ENCODE measurements around the gene EIF4G1. TPM values are rescaled to one million over a fixed set of nuclear protein-coding genes. Genes with fewer than 3 reads are reported as not detected.

EIF4G1 gene
- total RNA-seq, 1 donor from 2014 or later = 341 TPM

DNA sequence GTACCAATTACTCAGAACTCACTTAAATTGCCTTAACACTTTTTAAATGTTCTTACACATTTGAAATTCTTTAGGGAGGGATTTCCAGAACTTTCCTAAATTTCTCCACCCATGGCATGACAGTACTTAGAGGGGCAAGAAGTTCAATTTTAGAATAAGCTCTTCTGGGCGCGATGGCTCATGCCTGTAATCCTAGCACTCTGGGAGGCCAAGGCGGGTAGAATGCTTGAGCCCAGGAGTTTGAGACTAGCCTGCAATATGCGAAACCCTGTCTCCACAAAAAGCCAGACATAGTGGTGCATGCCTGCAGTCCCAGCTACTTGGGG lies 33.6 kb downstream of the EIF4G1 start:
- no peak for ATAC-seq
- DNase-seq (ENCODE audit: low spot score) = no peak

DNA sequence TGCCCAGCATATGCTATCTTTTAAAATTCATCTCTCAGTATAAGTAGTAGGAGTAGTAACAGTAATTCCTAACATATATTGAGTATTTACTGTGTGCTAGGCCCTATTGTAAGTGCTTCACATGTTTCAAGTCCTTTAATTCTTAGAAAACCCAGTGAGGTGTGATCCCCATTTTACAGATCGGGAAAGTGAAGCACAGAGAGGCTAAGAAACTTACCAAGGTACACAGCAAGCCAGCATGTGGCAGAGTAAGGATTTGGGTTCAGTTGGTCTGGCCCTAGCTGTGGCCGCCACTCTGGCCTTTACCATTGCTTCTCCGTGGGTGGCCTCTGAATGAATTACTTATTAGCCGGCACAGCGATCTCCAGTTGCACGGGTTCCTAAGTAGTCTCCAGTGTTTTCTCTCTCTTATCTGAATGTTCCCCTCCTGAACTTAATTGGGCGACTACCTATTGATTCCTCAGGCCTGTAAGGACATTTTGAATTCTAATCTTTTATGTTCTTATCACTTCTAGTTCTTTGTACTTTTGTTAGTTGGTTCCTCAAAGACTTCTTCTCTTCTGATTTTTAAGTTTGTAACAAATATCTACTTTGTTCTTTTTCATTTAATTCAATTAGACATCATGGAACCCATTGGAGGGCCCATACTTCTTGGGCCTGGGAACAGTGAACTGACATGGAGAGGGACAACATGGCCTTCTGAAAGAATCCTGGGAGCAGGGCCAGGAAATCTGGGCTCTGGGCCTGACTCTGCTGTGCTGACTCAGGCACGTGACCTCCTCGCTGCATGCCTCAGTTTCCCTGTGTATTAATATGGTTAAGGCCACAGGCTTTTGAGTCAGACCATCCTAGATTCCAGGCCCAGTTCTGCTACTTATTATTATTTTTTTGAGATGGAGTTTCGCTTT lies 35.4 kb downstream of the EIF4G1 start:
- ATAC-seq = no peak
- no peak for DNase-seq (ENCODE audit: low spot score)

DNA sequence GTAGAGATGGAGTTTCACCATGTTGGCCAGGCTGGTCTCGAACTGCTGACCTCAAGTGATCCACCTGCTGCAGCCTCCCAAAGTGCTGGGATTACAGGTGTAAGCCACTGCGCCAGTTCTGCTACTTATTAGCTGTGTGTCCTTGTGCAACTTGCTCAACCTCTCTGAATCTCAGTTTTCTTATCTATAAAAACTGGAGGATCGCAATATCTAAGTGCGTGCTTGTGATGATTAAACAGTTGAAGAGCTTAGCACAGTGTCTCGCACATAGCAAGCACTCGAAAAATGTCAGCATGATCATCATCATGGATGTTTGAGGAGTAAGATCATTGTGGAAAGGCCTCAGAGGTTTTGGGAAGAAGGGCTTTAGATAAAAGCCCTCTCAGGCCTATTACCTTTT lies 36.2 kb downstream of the EIF4G1 start:
- DNase-seq (ENCODE audit: low spot score) (no peak), ATAC-seq (no peak)

DNA sequence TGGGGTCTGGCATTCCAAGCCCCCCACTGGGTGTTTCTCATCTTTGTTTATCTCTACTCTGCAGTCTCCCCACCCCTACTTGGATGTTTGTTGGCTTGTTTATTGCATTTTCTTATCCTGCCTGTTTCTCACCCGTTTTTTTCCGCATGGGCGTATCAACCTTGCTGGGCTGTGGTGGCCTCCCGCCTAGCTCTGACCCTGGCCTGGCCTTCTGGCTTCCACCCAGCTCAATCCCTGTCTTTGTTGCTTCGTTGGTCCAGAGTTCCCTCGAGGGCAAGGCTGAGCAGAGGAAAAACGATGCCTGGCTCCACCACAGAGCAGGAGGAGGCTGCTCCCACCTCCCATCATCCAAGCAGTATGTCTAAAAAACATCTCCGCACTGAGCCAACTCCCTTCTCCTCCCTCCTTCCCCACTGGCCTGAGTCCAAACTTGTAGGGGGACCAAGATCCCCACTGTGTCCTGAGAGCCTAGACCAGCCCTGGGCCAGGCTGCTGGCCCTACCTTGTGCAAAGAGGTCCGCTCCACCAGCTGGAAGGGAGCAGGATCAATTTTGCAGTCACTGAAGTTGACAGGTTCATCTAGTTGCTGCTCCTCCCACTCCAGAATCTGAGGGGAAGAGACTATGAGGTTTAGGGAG lies 37.2 kb downstream of the EIF4G1 start:
- ATAC-seq (no peak), DNase-seq (ENCODE audit: low spot score) (no peak)

DNA sequence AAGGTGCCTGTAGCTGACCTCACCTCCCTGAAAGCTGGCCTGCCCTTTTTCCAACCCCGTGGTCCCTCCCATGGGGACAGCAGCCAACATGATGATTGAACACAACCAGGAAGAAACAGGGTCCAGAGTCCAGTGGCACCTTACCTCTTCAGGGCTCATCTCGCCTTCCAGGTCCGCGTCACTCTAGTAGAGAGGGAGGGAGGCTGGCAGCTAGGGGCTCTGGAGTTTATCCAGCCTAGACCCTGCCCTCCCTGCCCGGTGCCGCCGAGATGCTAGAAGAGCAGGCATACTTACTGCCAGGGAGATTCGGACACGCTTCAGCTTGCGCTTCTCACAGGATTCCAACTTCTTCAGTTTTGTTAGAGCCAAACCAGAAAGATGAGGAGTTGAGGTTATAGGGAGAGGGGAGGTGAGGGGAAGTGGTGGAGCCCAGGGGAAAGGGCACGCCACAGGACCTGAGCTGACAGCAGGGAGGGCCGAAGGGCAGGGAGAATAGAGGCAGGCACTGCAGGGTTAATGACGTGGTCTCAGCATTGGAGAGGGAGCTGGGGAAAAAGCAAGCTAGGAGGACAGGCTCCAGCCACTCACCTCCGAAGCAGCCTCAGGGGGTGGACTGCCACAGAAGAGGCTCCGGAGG lies 37.9 kb downstream of the EIF4G1 start:
- ATAC-seq (peak; percentile 89), DNase-seq (ENCODE audit: low spot score) (peak; percentile 85)

DNA sequence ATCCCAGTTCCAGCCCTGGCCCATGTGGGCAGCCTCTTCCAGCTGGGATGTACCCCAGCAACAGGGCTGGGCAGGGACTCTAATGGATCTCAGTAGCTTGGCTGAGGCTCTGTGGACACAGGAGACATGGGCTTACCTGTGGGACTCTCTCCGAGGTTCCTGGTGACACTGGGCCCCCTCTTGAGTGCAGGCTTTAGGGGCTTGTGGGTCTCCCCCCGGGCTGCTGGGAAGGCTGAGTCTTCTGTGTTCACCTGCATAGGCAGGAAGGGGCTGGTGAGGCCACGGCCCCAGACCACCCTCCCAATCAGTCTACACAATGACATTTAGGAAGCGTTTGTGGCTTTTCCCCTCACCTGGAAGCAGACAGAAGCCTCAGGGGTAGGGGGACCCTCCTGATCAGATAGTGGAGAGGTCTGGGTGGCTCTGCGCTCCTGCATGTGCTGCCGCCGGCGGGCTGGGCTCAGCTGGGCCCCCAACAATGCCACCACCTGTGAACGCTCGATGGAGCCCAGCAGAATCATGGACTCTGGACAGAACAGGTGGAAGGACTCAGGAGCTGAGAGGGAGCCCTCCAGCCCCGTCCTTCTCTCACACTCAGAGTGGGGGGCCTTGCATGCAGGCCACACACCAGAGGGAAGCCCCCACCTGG lies 38.6 kb downstream of the EIF4G1 start:
- peak; percentile 8 for ATAC-seq

DNA sequence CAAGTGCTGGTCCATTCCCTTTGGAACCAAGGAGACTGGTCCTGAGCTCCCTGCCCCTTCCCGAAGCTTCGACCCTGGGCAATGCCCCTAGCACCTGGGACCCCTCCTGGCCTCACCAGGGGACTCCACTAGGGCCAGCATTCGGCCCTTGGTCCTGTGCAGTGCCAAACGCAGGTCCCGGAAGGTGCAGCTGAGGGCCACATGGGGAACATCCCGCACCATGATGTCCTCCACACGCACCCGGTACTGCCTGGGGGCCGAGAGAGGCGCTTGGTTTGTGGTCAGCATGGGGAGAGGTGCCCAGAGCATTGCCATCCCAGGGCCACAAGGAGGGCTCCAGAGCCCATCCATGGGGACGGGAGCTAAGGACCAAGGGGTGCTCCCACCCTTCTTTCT lies 39.1 kb downstream of the EIF4G1 start:
- no peak for DNase-seq (ENCODE audit: low spot score)

More for the DNA sequence above, 38.6 kb downstream of the EIF4G1 start:
- DNase-seq (ENCODE audit: low spot score) = no peak

DNA sequence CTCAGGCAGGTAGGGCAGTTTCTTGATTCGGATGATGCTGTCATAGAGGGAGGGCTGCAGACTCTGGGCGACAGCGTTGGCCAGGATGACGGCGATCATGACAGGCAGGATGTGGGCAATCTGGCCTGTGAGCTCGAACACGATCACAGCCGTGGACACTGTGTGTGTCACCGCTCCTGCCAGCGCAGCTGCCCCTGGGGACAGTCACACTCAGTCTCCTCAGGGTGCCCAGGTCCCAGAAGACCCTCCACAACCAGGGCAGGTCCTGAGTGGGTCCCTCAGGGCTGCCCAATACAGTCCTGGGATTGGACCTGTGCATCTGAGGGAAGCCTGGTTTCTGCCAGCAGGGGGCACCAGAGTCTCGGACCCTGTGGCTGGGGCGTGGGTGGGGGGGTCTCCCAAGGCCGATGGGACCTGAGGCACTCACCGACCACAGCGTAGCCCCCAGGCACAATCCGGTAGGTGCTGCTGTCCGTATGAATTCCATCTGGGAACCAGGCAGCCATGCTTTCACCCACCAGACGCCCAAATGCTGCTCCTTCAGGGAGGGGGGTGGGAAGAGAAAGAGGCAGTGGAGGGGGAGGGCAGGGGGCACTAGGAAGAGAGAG lies 39.8 kb downstream of the EIF4G1 start:
- peak; percentile 57 for ATAC-seq
- DNase-seq (ENCODE audit: low spot score) = no peak

More for the DNA sequence above, 39.1 kb downstream of the EIF4G1 start:
- ATAC-seq = no peak

DNA sequence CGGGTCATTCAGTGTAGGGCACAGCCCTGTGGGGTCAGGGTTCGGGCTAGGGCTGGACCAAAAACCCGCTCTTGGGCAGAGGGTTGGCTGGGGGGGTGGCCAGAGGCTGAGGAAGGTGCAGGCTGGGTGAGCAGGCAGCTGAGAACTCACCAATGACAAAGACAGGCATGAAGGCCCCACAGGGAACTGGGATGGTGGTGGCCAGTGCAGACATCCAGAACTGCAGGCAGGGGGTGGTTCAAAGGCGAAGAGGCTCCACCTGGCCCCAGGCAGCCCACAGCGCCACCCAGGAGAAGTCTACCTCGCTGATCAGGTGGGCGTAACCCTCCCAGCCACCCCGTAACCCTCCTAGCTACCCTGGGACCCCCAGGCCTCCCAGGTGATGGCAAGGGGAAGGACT lies 40.3 kb downstream of the EIF4G1 start:
- ATAC-seq (no peak), DNase-seq (ENCODE audit: low spot score) (no peak)

DNA sequence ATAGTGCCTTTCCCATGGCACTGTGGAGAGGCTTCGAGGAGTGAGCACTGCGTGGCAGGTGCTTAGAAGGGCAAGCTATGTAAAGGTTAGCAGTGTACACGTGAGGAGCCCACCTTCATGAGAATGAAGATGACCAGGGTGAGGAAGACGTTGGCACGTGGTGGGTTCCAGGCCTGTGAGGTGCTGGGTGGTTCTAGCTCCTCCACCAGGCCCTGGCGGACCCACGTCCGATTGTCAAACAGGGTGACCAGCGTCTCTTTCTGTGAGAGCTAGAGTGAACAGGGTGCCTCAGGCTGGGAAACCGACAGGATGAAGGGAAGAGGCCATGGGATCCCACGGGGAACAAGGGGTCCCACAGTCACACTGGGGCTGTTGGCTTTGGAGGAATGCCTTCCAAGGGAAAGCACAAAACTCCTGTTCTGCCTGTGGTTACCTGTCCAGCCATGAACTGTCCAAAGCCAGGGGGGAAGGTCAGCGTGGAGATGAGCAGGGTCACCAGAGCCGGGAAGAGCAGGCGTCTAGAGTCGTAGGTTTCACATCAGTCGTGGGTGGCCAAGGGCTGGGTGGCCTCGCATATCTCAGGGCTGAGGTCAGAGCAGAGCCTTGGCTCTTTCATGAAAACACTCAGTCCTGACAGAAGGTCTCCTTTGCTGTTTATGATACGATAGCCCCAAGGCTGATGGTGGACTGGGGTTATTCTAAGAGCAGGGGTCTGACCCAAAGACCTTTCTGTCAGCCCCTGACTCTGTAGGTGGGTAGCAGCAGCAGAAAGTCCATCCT lies 41.0 kb downstream of the EIF4G1 start:
- DNase-seq (ENCODE audit: low spot score) (no peak), ATAC-seq (no peak)

DNA sequence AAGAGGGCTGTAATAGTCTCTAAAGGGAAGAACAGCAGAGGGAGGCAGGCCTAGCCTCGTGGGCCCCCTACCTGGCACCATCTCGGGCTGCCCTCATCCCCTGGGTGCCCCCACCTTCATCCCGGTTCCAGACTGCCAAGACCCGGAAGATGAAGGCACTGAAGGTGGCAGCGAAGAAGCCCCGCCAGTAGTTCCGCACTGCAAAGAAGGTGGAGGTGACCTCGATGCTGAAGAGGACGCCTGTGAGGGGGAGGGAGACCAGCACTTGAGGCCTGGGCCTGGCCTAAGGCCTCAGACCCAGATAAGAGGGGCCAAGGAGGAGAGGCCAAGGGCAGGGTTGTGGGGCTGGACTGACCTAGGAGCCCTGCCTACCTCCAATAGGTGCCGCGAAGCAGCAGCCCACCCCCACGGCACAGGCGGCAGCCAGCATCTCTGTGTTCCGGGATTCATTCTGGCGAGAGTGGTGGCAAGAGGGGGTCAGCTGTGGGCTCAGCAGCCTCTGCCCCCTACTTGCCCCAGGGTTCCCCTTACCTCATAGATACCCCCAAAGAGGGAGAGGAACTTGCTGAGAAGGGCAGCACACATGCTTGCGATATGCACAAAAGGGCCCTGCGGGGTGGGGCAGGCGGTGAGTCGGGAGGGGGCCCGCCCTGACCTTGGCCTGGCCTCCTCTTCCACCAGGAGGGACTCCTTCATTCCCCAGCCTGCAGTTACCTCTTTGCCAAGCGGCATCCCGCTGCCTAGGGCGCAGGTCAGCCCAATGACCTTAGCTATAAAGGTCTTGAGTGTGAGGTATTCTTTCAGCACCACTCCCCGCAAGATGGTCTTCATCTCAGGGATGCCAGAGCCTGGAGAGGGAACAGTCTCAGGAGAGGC lies 43.1 kb downstream of the EIF4G1 start:
- ATAC-seq (no peak), DNase-seq (ENCODE audit: low spot score) (no peak)

DNA sequence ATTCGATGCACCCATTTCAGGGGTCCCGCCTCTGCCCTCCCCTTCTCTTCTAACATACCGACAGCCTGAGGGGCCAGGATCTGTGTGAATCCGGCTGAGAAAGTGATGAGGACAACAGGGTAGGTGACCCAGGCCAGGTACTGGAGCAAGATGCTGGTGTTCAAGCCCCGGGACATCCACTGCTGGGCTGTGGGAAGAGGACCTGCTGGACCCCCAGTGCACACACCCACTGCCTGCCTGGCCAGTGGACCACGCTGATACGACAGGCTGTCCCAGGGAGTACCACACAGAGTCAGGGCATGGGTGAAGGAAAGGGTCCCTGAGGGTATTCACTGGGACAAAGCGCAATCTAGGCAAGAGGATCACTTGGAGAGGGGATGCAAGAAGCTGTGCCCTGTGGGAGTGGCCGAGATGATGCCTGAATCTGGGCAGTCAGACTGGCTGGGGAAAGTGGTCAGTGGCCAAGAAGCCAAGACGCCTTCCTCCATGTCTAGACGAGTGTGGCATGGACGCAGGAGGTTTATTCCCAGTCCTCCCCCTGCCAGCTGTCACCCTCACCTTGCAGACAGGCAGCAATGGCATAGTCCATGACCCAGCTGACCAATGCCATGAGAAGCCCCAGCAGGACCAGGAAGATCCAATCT lies 43.8 kb downstream of the EIF4G1 start:
- ATAC-seq = no peak
- DNase-seq (ENCODE audit: low spot score) = no peak

DNA sequence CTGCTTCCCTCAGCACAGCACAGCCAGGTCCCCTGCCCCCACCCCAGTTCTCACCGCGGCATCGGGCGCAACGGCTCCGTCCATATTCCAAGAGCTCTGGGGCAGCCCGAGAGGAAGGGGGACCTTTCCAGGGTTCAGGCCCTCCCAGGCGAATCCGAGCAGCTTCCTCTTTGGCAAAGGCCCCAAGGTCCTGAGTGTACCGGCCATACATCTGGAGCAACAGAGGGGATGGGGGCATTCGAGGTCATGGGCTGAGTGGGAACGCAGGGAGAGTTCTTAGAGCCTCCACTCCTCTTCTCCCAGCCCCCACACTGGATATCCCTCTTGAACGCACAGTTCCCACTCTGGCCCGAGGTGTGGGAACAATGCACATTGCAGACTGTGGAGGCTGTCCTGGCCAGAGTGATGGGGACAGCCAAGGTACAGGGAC lies 44.5 kb downstream of the EIF4G1 start:
- no peak for ATAC-seq
- DNase-seq (ENCODE audit: low spot score) = no peak

DNA sequence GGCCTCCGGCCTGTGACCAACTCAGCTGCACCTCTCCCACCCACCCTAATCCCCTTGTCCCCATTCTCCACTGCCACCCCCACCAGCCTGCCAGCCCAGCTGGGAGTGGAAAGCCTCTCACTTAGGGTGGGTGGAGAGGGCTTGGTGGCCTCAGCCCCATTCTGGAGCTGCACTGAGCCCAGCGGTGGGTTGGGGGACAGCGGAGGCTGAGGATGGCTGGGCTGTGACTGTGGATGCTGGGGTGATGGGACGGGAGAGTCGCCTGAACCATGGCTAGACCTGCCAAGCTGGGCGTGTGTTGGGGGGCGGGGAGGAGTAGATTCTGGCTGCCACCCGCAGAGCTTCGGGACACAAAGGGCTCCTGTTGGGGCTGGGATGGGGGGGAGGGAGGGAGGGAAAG lies 45.2 kb downstream of the EIF4G1 start:
- no peak for ATAC-seq
- no peak for DNase-seq (ENCODE audit: low spot score)

DNA sequence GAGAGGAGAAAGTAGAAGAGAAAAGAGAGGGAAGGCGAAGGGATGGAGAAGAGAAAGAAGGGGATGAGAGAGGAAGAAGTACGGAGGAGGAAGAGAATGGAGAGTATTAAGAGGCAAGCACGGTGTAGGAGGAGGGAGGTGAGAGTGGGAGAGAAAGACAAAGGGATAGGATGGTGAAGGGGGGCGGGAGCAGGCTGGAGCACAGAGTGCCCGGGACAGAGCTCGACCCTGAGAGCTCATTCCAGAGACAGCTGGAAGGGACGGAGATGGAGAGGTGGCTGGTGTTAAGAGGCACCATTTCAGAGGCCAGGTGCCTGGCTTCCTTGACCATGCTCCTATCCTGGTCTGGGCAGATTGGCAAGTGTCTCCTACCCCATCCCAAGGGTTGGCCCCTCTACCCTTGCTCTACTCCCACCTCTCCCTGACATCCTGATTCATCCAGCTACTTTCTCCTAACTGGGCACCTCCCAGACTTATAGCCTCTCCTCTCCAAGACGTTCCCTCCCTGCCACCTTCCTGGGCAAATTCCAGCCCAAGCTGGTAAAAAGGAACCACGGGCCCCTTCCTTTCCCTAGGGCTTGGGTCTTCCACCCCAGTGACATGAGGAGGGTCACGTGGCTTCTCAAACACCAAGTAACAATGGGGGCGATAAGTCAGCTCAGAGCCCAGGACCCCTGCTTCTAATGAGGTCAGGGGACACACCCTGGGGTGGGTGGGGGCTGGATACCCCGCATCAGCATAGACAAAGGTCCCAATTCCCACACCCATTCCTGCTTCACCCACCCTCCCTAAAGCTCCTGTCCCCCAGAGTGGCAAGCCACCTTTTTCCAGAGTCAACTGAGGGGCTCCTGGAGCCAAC lies 45.9 kb downstream of the EIF4G1 start:
- DNase-seq (ENCODE audit: low spot score) (no peak), ATAC-seq (no peak)

DNA sequence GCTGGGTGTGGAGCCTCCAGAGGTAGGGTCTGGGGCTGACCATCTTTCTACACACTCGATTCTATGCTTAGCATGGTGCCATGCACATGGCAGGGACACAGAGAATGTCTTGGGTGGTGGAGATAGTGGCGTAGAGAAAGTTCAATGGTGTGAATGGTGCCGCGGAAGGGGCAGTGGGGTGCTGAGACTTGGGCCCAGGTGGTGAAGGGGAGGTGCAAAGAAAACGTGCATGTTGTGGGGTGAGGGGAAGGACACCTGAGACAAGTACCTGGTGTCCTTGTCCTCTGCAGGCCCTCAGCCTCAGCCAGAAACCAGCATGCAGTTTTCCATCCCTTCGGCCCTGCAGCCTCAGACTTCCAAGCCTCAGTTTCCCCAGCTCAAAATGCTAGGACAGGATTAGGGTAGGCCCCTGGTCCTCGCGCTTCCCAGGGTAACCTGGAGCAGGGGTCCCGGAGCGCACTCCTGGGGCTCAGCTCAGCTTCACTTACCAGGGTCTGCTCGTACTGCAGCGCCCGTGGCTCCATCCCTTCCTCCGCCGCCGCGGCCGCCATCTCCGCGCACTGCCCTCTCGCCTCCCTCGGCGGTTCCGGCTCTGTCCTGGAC lies 46.6 kb downstream of the EIF4G1 start:
- DNase-seq (ENCODE audit: low spot score) (peak; percentile 44), ATAC-seq (no peak)

DNA sequence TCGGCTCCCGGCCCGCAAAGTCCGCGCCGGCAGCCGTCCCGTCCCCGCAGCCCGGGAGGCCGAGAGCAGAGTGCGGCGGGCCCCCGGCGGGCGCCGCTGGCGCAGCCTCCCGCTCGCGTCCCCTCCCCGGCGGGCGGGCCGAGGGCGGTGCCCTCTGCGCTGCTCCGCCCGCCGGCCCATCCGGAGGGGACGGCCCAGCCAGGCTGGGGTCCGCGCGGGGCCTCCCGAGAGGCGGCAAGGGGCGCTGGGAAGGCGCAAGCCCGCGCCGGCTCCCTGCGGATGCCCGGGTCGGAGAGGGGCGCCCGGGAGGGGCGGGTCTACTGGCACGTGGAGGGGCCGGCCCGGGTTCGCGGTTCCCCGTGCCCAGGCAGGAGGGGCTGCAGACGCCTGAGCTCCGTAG lies 47.1 kb downstream of the EIF4G1 start, which contains the start of the genes CLCN2 and POLR2H:
TSS of gene CLCN2 (minus strand) at position 74 of the 400 bp plus-strand sequence. CDS start 126 bp downstream, outside the sequence.
TSS of gene POLR2H (plus strand) at position 179 of the 400 bp plus-strand sequence. CDS start 1,783 bp downstream, outside the sequence.
- peak; percentile 66 for ATAC-seq
- DNase-seq (ENCODE audit: low spot score) = peak; percentile 65
